ENCODE results near the gene WIPF2.

GRCh38 chr17:40219594-40220338, 662 bp downstream of the WIPF2 start:
- TF ChIP-seq REST (IDR thresholded peaks at IDR 0.05) (no peak), ZFP36 (IDR thresholded peaks at IDR 0.05; ENCODE audit: borderline replicate concordance, partially characterized antibody) (no peak), HOXA7 (CRISPR knock-in tag; IDR thresholded peaks at IDR 0.05) (no peak)
